Central memory CD4-positive, alpha-beta T cell (primary cell): ENCODE measurements around the gene S100B.
"Not testable (repeated sequence)": the region's sequence is repeated elsewhere in the genome, so short reads cannot be mapped to it uniquely, and the experiment has no call there.

ENCODE experiments used
- DNase-seq: peaks from one replicate; pipeline ENCODE4 v3.0.0; 2022

Gene S100B

DNA sequence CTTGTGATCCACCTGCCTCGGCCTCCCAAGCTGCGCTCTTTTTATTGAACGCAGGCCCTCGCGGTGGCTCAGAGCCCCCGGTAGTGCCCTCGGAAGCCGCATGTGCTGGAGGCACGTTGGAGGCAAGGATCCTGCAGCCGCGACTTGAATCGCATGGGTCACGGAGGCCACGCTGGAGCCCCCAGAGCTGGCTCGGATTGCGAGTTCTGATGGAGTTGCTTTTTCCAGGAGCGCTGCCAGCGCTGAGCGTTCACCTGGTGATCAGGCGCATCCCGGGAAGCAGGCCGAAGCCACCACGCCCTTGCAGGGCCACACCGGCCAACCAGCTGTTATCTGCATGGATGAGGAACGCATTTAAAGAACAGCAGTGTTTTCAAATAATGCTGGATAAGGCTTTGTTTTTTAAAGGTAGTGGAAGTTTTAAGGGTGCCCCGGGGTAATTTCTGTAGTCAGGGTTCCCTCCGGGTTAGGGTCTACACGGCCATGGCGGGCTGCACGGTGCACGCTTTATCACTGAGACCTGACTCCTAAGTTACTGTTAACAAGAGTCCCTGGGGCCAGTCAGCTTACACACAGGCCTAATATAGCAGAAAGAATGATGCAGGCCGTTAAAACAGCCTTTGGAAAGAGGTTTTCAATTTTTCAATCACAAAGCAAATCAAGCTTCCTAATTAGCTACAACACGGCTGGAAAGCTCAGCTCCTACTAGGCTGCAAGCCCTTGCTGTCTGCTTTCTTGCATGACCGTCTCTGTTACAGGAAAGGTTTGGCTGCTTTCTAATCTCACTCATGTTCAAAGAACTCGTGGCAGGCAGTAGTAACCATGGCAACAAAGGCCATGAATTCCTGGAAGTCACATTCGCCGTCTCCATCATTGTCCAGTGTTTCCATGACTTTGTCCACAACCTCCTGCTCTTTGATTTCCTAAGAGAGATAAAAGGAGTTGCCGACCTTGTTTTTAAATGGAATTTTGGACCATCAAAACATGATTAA lies 6.0 kb downstream of the S100B start:
- no peak for DNase-seq

DNA sequence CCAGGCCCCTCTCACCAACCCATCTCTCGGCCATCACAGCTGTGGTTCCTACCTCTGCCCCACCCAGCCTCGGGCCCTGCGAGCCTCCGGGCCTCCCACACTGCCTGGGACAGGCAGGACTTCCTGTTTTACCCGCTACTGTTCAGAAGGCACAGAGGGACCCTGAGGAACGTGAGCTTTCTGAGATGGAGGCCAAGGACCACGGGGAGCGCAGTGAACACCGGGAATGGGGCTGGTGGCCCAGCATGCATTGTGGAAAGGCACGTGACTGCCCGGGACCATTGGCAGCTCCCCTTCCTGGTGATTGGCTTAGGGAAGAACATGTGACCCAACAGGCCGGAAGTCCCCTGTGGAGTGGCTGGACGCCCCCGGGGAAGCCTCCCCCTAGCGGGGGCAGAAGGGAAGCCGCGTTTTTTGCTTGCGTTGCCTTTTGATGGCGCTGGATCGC lies 7.0 kb downstream of the S100B start:
- no peak for DNase-seq

DNA sequence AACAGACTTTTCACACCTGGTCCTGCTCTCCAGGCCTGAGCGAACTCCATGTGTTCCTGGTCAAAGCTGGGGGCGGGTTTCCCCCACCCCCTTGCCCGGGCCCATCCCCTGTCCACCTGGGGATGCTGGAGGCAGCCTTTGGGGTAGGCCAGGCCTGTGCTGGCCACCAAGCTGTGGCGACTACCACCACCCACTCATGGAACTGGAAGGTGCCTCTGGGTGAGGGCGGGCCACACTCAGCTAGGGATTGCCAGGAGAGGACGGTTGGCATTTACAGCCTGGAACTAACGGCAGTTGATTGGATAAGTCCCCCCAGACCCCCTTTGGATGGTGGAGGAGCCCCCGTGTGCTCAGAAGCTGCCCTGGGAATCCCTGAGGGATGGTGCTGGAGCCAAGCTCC lies 7.9 kb downstream of the S100B start:
- DNase-seq, result no peak

DNA sequence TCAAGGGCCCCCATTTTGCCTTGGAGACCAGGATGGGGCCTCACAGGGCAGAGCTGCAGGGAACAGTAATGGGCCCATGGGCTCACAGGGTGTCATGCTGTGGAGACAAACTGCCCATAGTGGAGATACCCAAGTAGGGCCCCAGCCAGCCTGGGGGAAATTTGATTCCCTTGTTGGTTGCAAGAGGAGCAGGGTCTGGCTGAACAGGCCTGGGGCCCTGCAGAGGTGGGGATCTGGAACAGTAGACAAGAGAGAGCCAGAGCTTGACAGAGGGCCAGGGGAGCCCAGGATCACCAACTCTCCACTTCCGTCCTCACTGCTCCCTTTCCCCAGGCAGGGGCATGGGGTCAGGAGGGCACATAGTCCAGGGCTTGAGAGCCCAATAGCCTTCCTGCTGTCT lies 8.7 kb downstream of the S100B start:
- no peak for DNase-seq

DNA sequence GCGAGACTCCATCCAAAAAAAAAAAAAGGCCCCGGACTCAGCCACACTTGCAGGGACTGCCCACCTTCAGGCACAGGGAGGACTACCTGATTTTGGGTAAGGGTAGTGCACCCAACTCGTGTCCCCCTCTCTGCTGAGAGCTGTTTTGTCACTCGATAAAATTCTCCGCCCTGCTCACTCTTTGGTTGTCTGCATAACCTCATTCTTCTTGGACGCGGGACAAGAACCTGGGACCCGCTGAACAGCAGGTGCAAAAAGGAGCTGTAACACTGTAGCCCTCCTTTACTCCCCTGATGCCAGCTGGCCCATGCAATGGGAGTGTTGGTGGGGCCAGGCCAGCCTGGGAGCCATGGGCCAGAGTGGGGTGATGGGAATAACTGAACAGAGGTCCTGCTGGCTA lies 10.6 kb downstream of the S100B start:
- DNase-seq, result no peak

DNA sequence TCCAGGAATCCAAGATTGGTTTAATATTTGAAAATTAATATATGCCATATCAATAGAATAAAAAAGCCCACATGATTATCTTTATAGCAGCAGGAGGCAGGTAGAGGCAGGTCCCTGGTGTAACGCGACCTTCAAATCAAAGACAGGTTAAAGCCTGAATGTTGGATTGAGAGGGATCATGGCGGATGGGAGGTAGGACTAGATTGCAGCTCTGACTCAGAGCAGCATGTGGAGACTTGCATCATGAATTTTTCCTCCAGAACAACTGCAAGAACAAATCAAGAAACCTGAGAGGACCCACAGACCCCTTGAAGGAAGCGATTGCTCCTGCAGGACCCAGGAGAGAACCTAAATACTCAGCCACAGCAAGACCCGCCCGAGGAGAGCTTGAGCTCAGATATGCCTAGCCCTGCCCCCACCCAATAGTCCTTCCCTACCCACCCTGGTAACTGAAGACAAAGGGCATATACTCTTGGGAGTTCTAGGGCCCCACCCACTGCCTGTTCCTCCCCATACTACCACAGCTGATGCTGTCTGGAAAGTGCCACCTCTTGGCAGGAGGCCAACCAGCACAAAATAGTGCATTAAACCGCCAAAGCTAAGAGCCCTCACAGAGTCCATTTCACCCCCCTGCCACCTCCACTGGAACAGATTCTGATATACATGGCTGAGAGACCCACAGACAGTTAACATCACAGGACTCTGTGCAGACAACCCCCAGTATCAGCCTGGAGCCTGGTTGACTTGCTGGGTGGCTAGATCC lies 19.5 kb downstream of the S100B start:
- no peak for DNase-seq

DNA sequence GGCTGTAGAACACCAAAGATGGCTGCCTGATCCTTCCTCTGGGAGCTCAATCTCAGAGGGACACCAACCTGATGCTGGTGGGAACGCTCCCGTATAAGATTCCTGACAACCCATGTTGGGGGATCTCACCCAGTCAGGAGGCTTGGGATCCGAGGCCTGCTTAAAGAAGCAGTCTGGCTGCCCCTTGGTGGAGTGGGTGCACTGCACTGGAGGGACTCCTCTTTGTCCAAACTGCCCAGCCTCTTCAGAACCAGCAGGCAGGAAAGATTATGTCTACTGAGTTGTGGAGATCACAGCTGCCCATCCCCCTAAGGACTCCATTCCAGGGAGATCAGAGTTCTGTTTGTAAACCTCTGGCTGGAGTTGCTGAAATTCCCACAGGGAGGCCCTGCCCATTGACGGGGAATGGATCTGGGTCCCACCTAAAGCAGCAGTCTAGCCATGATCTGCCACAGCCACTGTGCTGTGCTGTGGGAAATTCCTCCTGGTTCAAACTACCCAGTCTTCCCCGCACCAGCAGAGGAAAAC lies 23.0 kb downstream of the S100B start:
- DNase-seq, result no peak

DNA sequence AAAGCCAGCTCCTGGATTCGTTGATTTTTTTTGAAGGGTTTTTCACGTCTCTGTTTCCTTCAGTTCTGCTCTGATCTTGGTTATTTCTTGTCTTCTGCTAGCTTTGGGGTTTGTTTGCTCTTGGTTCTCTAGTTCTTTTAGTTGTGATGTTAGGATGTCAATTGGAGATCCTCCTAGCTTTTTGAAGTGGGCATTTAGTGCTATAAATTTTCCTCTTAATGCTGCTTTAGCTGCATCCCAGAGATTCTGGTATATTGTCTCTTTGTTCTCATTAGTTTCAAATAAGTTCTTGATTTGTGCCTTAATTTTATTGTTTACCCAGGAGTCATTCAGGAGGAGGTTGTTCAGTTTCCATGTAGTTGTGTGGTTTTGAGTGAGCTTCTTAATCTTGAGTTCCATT lies 25.5 kb downstream of the S100B start:
- DNase-seq, result not testable (repeated sequence)

DNA sequence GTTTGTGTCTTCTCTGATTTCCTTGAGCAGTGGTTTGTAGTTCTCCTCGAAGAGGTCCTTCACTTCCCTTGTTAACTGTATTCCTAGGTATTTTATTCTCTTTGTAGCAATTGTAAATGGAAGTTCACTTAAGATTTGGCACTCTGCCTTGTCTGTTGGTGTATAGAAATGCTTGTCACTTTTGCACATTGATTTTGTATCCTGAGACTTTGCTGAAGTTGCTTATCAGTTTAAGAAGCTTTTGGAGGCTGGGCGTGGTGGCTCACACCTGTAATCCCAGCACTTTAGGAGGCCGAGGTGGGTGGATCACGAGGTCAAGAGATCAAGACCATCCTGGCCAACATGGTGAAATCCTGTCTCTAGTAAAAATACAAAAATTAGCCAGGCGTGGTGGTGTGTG lies 27.1 kb downstream of the S100B start:
- not testable (repeated sequence) for DNase-seq

DNA sequence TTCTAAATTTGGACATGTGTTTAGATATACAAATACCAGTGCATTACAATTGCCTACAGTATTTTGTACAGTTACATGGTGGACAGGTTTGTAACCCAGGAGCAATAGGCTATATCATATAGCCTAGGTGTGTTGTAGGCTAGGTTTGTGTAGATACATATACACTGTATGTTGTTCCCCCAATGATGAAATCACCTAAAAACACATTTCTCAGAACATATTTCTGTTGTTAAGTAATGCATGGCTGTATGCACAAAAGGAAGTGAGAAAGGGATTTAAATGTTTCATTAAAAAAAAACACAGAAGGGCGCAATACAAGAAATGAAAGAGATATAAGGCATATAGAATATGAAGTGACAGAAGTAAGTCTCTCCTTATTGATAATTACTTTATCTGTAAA lies 32.0 kb downstream of the S100B start:
- DNase-seq, result no peak

DNA sequence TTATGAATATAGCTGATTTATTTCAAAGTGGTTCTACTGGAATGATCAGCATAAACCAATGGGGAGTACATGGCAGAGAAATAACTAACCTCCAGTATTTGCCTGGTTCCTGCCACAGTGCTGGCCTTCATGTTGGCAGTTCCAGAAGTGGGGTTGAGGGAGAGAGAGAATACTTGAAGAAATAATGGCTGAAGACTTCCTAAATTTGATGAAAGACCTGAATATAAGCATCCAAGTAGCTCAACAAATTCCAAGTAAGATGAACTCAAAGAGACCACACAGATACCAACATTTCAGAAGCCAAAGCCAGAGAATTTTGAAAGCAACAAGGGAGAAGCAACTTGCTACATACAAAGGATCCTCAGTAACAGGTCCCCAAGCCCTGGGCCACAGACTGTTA lies 34.3 kb downstream of the S100B start:
- DNase-seq, result no peak

DNA sequence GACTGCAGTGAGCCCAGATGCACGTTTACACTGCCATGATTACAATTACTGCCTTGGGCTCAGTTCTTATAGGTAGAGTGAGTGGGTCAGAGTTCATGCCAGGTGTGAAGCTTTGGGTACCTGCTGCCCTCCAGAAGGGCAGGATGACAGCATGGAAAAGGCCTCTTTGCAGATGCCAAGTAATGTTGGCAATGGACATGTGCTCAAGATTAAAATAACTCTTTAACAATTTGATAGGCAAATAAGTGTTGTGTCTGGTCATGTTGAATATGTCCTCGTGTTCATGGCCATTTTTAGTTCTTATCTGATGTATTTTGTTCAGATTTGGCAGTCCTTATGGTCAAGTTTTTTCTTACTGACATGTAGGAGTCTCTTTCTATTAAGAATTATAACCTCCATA lies 34.8 kb downstream of the S100B start:
- no peak for DNase-seq

DNA sequence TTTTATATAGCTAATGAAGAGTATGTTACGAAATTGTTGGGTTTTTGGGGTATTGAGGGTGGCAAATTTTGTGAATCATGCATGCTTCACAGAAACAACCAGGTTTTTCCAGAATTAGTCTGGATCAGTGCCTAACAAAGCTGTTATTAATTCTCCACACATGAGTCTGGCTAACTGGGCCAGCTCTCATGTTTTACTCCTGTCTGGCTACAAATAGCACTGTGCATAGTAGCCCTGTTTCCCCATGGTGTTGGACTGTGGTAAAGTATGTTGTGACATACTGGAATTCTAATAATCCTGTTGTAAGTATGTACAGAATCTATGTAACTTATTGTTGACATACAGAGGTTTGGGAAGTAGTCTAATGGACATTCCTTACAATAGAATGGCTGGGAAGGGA lies 35.8 kb downstream of the S100B start:
- no peak for DNase-seq

DNA sequence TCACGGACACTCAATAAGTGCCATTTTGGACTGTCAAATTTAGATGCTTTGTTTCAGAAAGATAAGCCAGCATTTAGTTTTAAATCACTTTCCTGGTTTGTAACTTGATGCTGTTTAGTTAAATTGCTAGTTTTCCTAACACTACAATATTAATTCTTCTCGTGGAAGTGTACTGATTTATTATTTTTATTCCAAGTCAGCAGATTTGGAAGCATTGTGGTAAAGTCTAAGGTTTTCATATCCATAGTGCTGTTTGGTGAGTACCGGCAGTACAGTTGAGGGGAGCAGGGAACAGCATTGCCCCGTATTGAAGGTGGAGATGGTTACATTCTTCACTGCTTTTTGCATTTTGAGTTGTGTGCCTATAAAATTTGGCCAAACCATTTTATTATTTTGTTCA lies 36.3 kb downstream of the S100B start:
- no peak for DNase-seq

DNA sequence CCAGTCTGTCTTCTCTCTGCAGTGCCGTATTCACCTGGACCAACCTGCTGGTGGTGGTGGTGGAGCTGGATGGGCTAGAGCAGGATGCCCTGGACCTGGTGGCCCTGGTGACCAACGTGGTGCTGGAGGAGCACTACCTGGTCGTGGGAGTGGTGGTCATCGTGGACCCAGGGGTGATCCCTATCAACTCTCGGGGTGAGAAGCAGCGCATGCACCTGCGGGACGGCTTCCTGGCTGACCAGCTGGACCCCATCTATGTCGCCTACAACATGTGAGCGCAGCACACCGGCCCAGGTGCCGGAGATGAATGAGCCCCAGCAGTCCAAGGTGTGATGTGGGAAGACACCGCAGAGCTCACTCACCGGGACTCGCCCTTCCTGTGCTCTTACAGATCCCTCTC lies 37.5 kb downstream of the S100B start:
- DNase-seq, result no peak

DNA sequence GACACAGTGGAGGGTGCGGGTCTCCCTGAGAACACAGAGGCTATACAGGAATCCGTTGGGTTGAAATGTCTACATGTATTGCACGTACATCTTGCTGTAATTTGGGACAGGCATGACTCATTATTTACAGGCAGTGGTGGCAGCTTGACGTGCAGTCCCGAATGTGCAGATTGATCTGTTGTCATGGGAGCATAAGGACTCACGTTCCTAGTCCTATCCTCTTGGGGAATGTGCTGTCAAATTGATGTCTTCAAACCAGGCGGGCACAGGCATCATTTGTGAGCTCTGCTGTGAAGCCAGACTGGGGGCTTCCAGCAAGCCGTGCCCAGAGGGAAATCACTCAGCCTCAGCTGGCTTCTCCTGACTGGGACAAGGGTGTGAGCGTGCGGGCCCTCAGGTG lies 40.5 kb downstream of the S100B start:
- DNase-seq, result no peak

DNA sequence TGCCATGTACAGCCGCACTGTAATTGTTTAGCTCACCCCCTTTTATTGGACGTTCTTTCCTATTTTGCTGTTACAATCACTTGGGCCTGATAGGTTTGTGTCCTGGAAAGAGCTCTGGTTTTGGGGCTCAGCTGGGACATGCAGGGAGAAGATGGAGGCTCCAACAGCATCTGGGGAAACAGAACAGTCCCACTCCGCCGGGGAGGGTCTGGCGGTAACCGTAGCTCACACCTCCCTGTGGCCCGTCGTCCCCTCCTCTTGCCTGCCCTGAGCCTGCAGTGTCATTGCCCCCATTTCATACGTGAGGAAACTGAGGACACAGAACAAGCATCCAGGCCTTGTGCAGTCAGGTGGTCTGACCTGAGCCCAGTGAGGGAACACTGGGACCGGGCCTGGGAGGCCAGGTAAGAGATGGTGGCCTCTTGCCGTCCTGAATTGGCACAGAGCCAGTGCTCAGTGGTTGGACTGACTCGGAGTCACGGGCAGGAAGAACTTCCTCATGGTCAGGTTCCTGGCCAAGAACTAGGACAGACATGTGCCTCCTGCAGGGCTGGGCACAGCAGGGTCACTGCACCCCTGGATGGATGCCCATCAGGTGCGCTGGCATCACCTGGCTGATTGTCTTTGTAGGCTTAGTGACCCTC lies 41.8 kb downstream of the S100B start:
- no peak for DNase-seq

DNA sequence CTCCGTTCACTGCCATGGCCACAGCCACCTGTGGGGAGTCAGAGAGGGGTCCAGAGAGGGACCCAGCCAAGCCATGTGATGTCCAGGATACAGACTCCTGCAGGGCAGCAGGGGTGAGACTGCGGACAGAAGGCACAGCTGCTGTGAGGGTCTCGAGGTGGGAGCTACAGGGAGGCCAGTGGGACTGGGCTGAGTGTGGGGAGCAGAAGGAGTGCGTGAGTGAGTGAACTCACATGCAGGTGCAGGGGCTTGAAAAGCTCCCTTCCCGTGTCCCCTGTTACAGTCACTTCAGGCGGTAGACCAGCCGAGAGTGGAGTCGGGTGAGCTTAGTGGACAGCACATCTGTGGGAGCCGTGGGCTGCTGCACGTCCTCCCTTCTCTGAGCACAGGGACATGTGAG lies 42.4 kb downstream of the S100B start:
- DNase-seq, result no peak

DNA sequence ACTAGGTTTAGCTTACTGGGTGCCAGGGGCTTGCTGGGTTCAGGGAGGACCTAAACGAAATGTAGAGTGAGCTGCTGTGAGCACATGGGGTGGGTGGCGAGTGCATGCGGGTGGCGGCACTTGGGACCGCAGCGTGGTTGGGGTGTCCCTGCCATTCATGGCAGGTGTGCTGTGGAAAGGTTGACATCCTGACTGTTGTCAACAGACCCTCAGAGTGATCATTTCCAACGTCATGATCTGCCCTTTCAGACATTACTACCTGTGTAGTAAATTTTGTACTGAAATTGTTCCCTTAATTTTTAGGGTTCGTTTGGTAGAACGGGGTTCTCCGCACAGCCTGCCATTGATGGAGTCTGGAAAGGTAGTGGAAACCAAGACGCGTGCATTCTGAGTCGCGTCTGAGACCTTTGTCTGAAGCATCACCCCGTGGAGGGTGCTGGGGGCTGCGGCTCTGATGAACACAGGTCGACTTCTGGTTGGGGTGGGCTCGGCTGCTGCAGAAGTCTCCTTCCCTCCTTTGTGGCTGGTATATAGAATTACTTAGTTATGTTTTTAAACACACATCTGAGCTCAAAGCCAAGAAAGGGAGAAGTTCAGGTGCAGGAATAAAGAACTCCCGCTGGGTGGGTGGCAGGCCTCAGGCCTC lies 43.3 kb downstream of the S100B start:
- DNase-seq, result no peak

DNA sequence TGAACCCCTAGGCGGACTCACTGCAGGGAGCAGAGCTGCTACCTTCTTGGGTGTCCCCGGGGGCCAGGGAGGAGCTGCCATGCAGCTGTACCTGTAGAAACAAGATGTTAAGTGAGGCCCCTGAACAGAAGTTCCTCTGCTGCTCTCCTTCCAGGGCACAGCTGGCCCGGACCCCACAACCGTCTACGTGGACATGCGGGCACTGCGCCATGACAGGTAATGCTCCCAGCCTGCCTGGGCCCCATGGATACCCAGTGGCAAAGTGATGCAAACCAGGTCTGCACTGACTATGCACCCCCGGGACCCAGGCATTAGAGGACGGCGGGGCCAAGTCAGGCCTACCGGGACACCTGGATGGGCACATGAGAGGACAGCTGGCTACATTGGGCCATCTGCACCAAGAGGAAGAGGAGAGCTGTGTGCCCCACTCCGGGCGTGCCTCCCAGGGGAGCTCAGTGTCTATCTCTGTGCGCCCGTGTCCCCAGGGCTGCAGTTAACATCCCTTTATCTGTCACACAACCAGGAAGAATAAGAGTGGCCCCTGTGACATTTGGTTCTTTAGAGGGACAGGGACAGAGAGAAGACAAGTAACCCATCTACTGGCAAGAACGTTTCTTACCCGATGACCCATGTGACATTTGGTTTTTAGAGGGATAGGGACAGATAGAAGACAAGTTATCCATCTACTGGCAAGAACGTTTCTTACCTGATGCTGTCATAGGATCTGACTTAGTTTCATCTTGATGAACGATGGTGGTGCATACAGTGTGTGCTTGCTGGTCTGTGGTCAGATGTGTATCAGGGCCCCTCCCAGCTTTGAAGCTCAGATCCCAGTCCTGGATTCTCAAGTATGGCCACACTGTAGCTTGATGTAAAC lies 44.1 kb downstream of the S100B start:
- no peak for DNase-seq

DNA sequence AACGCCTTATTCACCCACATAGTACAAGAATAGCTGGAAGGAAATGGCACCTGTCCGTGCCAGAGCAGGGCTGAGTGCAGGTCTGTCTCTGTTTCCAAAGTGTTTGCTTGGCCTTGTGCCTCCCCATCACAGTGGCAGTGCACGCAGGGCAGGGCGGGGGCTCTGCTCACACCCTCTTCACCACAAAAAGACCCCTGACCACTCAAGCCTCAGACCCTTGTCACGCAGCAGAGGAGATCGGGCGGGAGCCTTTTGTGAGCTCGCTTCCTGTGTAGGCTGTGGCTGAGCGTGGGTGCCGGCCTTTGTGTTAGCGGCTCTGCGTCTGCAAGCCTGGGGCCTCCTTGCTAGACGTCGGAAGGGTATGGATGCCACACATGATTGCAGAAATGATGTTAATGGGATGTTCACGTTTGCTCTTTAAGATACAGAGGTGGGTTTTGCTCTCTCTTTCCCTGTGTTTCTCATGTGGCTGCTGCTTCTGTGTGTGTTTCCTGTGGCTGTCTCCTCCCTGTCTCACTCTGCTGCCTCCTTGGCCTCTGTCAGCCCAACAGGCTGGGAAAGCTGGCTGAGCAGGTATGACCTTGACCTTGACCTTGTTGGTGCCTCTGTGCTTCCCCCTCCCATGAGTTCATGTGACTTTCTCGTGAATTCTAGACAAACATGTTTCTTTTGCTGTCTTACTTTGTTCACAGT lies 45.4 kb downstream of the S100B start:
- DNase-seq, result peak; percentile 77
